ENCODE measurements around the gene RER1. TPM values are rescaled to one million over a fixed set of nuclear protein-coding genes. Genes with fewer than 3 reads are reported as not detected.

RER1 gene
- total RNA-seq, 3 donors from 2014 or later (not counting 1 experiment from before 2014, with no cell fraction given): 89.2 to 98.9 (median 91.9) TPM

DNA sequence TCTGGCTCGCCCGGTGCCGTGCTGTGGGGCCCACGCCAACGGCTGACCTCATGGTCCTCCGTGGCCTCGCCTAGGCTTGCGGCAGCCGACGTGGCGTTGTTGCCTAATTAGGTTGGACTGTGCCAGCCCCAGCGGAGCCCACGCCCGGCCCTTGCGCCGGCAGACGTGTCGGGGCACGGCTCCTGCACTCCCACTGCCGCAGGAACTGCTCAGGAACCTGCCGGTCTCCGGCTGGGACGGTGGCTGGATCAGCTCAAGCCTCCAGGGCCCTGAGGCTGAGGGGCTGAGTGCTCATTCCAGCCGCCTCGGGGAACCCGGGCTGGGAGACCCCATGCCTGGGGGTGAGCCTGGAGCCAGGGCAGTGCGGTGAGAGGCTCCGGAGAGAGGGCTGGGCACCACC lies 36.8 kb downstream of the RER1 start:
- H3K4me3 ChIP-seq (ENCODE audit: low read length): no peak overlapping the region

DNA sequence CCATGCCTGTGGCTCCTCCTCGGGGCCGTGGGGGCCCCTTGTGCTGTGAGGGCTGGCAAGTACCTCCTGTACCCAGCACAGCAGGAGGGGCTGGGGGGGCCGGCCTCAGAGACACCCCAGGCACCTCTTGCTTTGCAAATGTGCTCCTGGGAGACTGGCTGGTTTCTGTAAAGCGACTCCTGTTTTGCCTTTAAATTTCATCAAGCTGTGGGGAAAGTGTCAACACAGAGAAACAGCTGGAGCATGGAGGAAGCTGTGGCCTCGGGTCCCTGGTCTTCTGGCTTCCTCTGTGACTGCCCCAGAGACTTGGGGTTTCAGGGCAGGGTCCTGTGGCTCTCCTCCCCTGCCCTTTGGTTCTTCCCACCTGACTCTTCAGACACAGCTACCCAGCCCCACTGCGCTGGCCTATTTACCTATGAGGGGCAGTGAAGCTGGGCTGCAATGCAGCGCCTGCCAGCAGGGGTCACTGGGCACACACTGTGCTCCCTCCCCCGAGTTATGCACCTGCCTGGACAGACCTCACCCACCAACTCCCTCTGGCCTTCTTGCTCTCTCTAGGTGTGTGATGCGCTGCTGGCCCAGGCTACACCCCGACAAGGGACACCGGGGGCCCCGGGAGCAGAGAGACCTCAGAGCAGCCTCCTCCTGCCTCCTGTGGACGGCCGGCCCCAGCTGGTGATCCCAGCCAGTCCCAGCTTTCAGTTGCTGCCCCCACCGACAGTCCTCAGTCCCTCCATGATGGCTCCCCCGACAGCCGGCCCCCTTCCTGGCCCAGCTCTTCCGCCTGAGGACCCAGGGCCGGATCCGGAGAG lies 38.3 kb downstream of the RER1 start:
- H3K4me3 ChIP-seq (ENCODE audit: low read length): no peak overlapping the region
- 68% methylated on average over 20 of the region's 20 CpGs for WGBS (ENCODE audit: insufficient coverage)
- Mint-ChIP-seq H3K4me3 (no peak overlapping the region), H3K4me1 (peaks cover 0 to 15% of the 10 kb centered on the region in 2 donors), H3K9me3 (no peaks in the 10 kb centered on the region), H3K36me3 (no peaks in the 10 kb centered on the region), H3K27ac (no peak overlapping the region), H3K27me3 (ENCODE audit: low read depth in 2 of 2) (no peaks in the 10 kb centered on the region)
- ATAC-seq: no peak
- H3K4me1 ChIP-seq (ENCODE audit: control insufficient read depth, insufficient read depth, low read length): peaks cover 12% of the 10 kb centered on the region
- H3K27me3 ChIP-seq (ENCODE audit: control insufficient read depth, insufficient read depth, low read length): no peaks in the 10 kb centered on the region
- no peak overlapping the region for H3K27ac ChIP-seq (ENCODE audit: low read length)
- H3K9me3 ChIP-seq (ENCODE audit: control insufficient read depth, insufficient read depth, low read length): peaks cover 6% of the 10 kb centered on the region
- H3K36me3 ChIP-seq (ENCODE audit: control insufficient read depth, insufficient read depth, low read length): no peaks in the 10 kb centered on the region
- TF ChIP-seq, protein P1, sequence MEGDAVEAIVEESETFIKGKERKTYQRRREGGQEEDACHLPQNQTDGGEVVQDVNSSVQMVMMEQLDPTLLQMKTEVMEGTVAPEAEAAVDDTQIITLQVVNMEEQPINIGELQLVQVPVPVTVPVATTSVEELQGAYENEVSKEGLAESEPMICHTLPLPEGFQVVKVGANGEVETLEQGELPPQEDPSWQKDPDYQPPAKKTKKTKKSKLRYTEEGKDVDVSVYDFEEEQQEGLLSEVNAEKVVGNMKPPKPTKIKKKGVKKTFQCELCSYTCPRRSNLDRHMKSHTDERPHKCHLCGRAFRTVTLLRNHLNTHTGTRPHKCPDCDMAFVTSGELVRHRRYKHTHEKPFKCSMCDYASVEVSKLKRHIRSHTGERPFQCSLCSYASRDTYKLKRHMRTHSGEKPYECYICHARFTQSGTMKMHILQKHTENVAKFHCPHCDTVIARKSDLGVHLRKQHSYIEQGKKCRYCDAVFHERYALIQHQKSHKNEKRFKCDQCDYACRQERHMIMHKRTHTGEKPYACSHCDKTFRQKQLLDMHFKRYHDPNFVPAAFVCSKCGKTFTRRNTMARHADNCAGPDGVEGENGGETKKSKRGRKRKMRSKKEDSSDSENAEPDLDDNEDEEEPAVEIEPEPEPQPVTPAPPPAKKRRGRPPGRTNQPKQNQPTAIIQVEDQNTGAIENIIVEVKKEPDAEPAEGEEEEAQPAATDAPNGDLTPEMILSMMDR (IDR thresholded peaks at IDR 0.05): no peak
- intact Hi-C loops (cut with micrococcal nuclease): no loop called here
- peak in 1 of 2 donors; percentile 26 for DNase-seq

More for the DNA sequence above, 36.8 kb downstream of the RER1 start:
- Mint-ChIP-seq H3K27ac (no peak overlapping the region), H3K36me3 (no peaks in the 10 kb centered on the region), H3K4me1 (peaks cover 0 to 15% of the 10 kb centered on the region in 2 donors), H3K27me3 (ENCODE audit: low read depth in 2 of 2) (no peaks in the 10 kb centered on the region), H3K9me3 (no peaks in the 10 kb centered on the region), H3K4me3 (no peak overlapping the region)
- Histone ChIP-seq H3K36me3 (ENCODE audit: control insufficient read depth, insufficient read depth, low read length) (no peaks in the 10 kb centered on the region), H3K9me3 (ENCODE audit: control insufficient read depth, insufficient read depth, low read length) (peaks cover 6% of the 10 kb centered on the region), H3K27me3 (ENCODE audit: control insufficient read depth, insufficient read depth, low read length) (no peaks in the 10 kb centered on the region), H3K27ac (ENCODE audit: low read length) (no peak overlapping the region), H3K4me1 (ENCODE audit: control insufficient read depth, insufficient read depth, low read length) (peaks cover 12% of the 10 kb centered on the region)
- DNase-seq: no peak
- 97% methylated on average over 28 of the region's 28 CpGs for WGBS (ENCODE audit: insufficient coverage)
- intact Hi-C loops (cut with micrococcal nuclease): no loop called here
- no peak for ATAC-seq
- TF ChIP-seq, protein P1 (IDR thresholded peaks at IDR 0.05): no peak

DNA sequence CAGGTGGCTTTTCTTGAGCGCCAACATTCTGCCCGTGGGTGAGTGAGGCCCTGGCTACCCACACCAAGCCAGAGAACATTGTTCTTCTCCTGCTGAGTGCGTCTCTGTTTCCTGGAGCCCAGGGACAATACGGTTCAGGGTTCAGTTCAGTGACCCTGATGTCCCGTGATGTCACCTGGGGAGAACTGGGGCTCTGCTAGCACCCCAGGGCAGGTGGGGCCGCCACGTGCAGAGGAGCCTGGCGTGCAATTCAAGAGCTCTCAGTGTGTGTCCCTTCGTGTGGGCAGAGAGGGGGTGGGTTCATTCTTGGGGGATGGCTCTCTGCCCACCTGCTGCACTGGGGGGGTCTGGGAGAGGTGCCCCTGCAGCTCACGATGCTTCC lies 38.9 kb downstream of the RER1 start:
- H3K9me3 ChIP-seq (ENCODE audit: control insufficient read depth, insufficient read depth, low read length): peaks cover 6% of the 10 kb centered on the region
- TF ChIP-seq, protein P1 (IDR thresholded peaks at IDR 0.05): no peak
- no peaks in the 10 kb centered on the region for H3K36me3 ChIP-seq (ENCODE audit: control insufficient read depth, insufficient read depth, low read length)
- ATAC-seq (no peak), DNase-seq (no peak)
- WGBS (ENCODE audit: insufficient coverage): 88% methylated on average over 10 of the region's 10 CpGs
- H3K36me3 Mint-ChIP-seq: no peaks in the 10 kb centered on the region
- H3K27ac ChIP-seq (ENCODE audit: low read length): no peak overlapping the region
- H3K27me3 Mint-ChIP-seq (ENCODE audit: low read depth in 2 of 2): no peaks in the 10 kb centered on the region
- no peak overlapping the region for H3K4me3 ChIP-seq (ENCODE audit: low read length)
- H3K4me3 Mint-ChIP-seq: no peak overlapping the region
- H3K9me3 Mint-ChIP-seq: no peaks in the 10 kb centered on the region
- no peak overlapping the region for H3K27ac Mint-ChIP-seq
- H3K4me1 Mint-ChIP-seq: peaks cover 0 to 15% of the 10 kb centered on the region in 2 donors
- H3K27me3 ChIP-seq (ENCODE audit: control insufficient read depth, insufficient read depth, low read length): no peaks in the 10 kb centered on the region
- peaks cover 12% of the 10 kb centered on the region for H3K4me1 ChIP-seq (ENCODE audit: control insufficient read depth, insufficient read depth, low read length)
- intact Hi-C loops (cut with micrococcal nuclease): no loop called here
